Inflammatory macrophage treated with lipopolysaccharide for 1 hour (primary cell): Measurements from ENCODE around the gene FER.
A peak's percentile ranks its signal among the peaks of the same experiment; 100 is the strongest.
"Not testable (repeated sequence)": the region's sequence is repeated elsewhere in the genome, so short reads cannot be mapped to it uniquely, and the experiment has no call there.

Experiments
- DNase-seq, 2 donors: peaks; one replicate each; pipeline ENCODE4 v3.0.0-alpha.2; 2020 to 2022

The FER gene

GRCh38 chr5:108801776-108802175, 54.1 kb downstream of the FER start:
- peak; percentile 21 to 37 for DNase-seq

GRCh38 chr5:108810717-108811116, 63.0 kb downstream of the FER start:
- no peak for DNase-seq

- no peak for DNase-seq
Measured at GRCh38 chr5:108813673-108814072, 66.0 kb downstream of the FER start.

GRCh38 chr5:108814551-108814950, 66.9 kb downstream of the FER start:
- no peak for DNase-seq

- peak; percentile 3 to 12 for DNase-seq
Measured at GRCh38 chr5:108818613-108819272, 71.0 kb downstream of the FER start.

GRCh38 chr5:108820983-108821382, 73.3 kb downstream of the FER start:
- no peak for DNase-seq

GRCh38 chr5:108822211-108822947, 74.7 kb downstream of the FER start:
- DNase-seq = peak; percentile 17 to 43

GRCh38 chr5:108827131-108827530, 79.4 kb downstream of the FER start:
- no peak for DNase-seq

- no peak for DNase-seq
Measured at GRCh38 chr5:108830705-108831276, 83.1 kb downstream of the FER start.

- DNase-seq = no peak
Measured at GRCh38 chr5:108836492-108836891, 88.8 kb downstream of the FER start.

GRCh38 chr5:108842260-108842941, 94.7 kb downstream of the FER start:
- not testable (repeated sequence) for DNase-seq

GRCh38 chr5:108851129-108851528, 103.4 kb downstream of the FER start:
- DNase-seq = not testable (repeated sequence)

- DNase-seq = no peak
Measured at GRCh38 chr5:108857905-108858304, 110.2 kb downstream of the FER start.

- DNase-seq = peak; percentile 85 to 86
Measured at GRCh38 chr5:108858959-108859358, 111.3 kb downstream of the FER start.

GRCh38 chr5:108862211-108862610, 114.5 kb downstream of the FER start:
- no peak for DNase-seq

- not testable (repeated sequence) for DNase-seq
Measured at GRCh38 chr5:108866097-108866496, 118.4 kb downstream of the FER start.

GRCh38 chr5:108867656-108868055, 120.0 kb downstream of the FER start:
- DNase-seq = peak; percentile 14 to 52

- no peak for DNase-seq
Measured at GRCh38 chr5:108869066-108869465, 121.4 kb downstream of the FER start.

GRCh38 chr5:108876451-108876850, 128.8 kb downstream of the FER start:
- DNase-seq = no peak

GRCh38 chr5:108878756-108879155, 131.1 kb downstream of the FER start:
- no peak for DNase-seq

- DNase-seq = no peak
Measured at GRCh38 chr5:108881133-108881532, 133.4 kb downstream of the FER start.

GRCh38 chr5:108884736-108885135, 137.0 kb downstream of the FER start:
- DNase-seq = no peak

- no peak for DNase-seq
Measured at GRCh38 chr5:108898257-108898656, 150.6 kb downstream of the FER start.

- no peak for DNase-seq
Measured at GRCh38 chr5:108898707-108899106, 151.0 kb downstream of the FER start.
